T-helper 22 cell (primary cell): ENCODE data around the gene EPHB1.
"Not testable (repeated sequence)": the region's sequence is repeated elsewhere in the genome, so short reads cannot be mapped to it uniquely, and the experiment has no call there.

Source experiments
- DNase-seq: peaks from one replicate; pipeline ENCODE4 v3.0.0-alpha.2; 2020; ENCODE audit warnings: low read depth

EPHB1 gene

GRCh38 chr3:135050536-135050935 is 255.5 kb downstream of the EPHB1 start:
- DNase-seq: no peak

GRCh38 chr3:135051409-135051973 is 256.4 kb downstream of the EPHB1 start:
- DNase-seq: no peak

GRCh38 chr3:135055449-135055848 is 260.4 kb downstream of the EPHB1 start:
- DNase-seq: no peak

GRCh38 chr3:135056084-135056730 is 261.1 kb downstream of the EPHB1 start:
- DNase-seq: no peak

GRCh38 chr3:135056733-135057310 is 261.8 kb downstream of the EPHB1 start:
- DNase-seq: no peak

GRCh38 chr3:135057996-135058395 is 262.9 kb downstream of the EPHB1 start:
- no peak for DNase-seq

- DNase-seq: no peak
These were observed 264.5 kb downstream of the EPHB1 start for GRCh38 chr3:135059580-135059979.

GRCh38 chr3:135066844-135067727 is 272.0 kb downstream of the EPHB1 start:
- not testable (repeated sequence) for DNase-seq

- no peak for DNase-seq
These were observed 273.0 kb downstream of the EPHB1 start for GRCh38 chr3:135068011-135068410.

- no peak for DNase-seq
These were observed 274.3 kb downstream of the EPHB1 start for GRCh38 chr3:135069406-135069805.

- no peak for DNase-seq
These were observed 276.4 kb downstream of the EPHB1 start for GRCh38 chr3:135071483-135071882.

- no peak for DNase-seq
These were observed 277.4 kb downstream of the EPHB1 start for GRCh38 chr3:135072431-135072830.

- DNase-seq: no peak
These were observed 280.1 kb downstream of the EPHB1 start for GRCh38 chr3:135075157-135075556.

GRCh38 chr3:135076341-135076740 is 281.3 kb downstream of the EPHB1 start:
- DNase-seq: no peak

GRCh38 chr3:135077186-135077585 is 282.1 kb downstream of the EPHB1 start:
- no peak for DNase-seq

- DNase-seq: no peak
These were observed 283.2 kb downstream of the EPHB1 start for GRCh38 chr3:135078283-135078682.

GRCh38 chr3:135079095-135079494 is 284.0 kb downstream of the EPHB1 start:
- no peak for DNase-seq

- DNase-seq: no peak
These were observed 286.4 kb downstream of the EPHB1 start for GRCh38 chr3:135081451-135081850.

GRCh38 chr3:135081856-135082434 is 286.9 kb downstream of the EPHB1 start:
- no peak for DNase-seq

GRCh38 chr3:135082706-135083105 is 287.6 kb downstream of the EPHB1 start:
- no peak for DNase-seq

- DNase-seq: no peak
These were observed 288.1 kb downstream of the EPHB1 start for GRCh38 chr3:135083179-135083578.

GRCh38 chr3:135083756-135084155 is 288.7 kb downstream of the EPHB1 start:
- DNase-seq: no peak
